Nephron progenitor cell (in vitro differentiated cells): ENCODE measurements around the gene SDK2.
"Not testable (repeated sequence)": the region's sequence is repeated elsewhere in the genome, so short reads cannot be mapped to it uniquely, and the experiment has no call there.

ENCODE experiments used
- DNase-seq: peaks from one replicate; pipeline ENCODE4 v3.0.0; 2021
- H3K27ac Mint-ChIP-seq: 2 replicates; pipeline ENCODE4 v1.8.0; 2021; ENCODE audit warnings: mild to moderate bottlenecking, moderate library complexity, mixed read lengths
- H3K27me3 Mint-ChIP-seq: 2 replicates; pipeline ENCODE4 v1.8.0; 2021; ENCODE audit warnings: mild to moderate bottlenecking, low read depth, mixed read lengths; ENCODE audit not compliant: poor library complexity
- H3K36me3 Mint-ChIP-seq: 2 replicates; pipeline ENCODE4 v1.8.0; 2021; ENCODE audit warnings: low read depth, mixed read lengths
- H3K4me1 Mint-ChIP-seq: 2 replicates; pipeline ENCODE4 v1.8.0; 2021; ENCODE audit warnings: mixed read lengths
- H3K4me3 Mint-ChIP-seq: 2 replicates; pipeline ENCODE4 v1.8.0; 2021; ENCODE audit warnings: mild to moderate bottlenecking, moderate library complexity, mixed read lengths
- H3K9me3 Mint-ChIP-seq: 2 replicates; pipeline ENCODE4 v1.8.0; 2021; ENCODE audit warnings: mild to moderate bottlenecking, moderate library complexity, mixed read lengths
- TF ChIP-seq, protein P1 (sequence below): fragments of 200-600 bp; sonication (generic); IDR thresholded peaks from 2 replicates; pipeline ENCODE4 v1.5.0; 2021; ENCODE audit warnings: antibody characterized with exemption

Gene SDK2

DNA sequence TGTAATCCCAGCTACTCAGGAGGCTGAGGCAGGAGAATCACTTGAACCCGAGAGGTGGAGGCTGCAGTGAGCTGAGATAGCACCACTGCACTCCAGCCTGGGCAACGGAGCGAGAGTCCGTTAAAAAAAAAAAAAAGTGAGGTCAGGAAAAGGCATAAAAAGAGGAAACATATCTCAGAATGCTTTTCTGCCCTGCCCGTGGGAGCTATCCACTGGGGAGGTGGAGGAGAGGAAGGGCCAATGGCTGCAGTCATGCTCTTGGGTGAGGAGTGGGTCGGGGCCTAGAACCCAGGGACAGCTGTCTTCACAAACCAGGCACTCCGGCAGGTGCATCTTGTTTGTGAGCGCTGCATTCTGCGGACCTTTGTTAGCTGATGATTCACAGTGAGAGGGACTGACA lies 272.4 kb downstream of the SDK2 start:
- TF ChIP-seq, protein P1, sequence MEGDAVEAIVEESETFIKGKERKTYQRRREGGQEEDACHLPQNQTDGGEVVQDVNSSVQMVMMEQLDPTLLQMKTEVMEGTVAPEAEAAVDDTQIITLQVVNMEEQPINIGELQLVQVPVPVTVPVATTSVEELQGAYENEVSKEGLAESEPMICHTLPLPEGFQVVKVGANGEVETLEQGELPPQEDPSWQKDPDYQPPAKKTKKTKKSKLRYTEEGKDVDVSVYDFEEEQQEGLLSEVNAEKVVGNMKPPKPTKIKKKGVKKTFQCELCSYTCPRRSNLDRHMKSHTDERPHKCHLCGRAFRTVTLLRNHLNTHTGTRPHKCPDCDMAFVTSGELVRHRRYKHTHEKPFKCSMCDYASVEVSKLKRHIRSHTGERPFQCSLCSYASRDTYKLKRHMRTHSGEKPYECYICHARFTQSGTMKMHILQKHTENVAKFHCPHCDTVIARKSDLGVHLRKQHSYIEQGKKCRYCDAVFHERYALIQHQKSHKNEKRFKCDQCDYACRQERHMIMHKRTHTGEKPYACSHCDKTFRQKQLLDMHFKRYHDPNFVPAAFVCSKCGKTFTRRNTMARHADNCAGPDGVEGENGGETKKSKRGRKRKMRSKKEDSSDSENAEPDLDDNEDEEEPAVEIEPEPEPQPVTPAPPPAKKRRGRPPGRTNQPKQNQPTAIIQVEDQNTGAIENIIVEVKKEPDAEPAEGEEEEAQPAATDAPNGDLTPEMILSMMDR: no peak
- Mint-ChIP-seq H3K27me3 (peaks cover 19% of the 10 kb centered on the region), H3K4me1 (peaks cover 6% of the 10 kb centered on the region), H3K4me3 (no peak overlapping the region), H3K9me3 (no peaks in the 10 kb centered on the region), H3K36me3 (peaks cover 13% of the 10 kb centered on the region), H3K27ac (no peak overlapping the region)
- no peak for DNase-seq

DNA sequence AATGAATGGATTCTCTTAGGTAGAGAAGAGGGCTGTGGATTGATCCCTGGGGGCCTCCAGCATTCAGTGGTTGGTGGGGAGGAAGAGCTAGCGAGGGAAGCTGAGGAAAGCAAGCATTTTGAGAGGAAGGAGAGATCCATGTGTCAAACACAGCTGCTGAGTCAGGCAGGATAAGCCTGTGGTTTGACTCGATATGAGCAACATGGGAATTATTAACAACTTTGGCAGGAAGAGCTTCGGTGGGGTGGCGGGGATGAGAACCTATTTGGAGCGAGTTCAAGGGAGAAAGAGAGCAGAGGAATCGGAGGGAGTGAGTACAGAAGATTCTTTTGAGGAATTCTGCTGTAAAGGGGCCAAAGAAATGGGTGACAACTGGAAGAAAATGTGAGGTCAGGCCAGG lies 273.0 kb downstream of the SDK2 start:
- DNase-seq: no peak
- TF ChIP-seq, protein P1: no peak
- Mint-ChIP-seq H3K4me1 (peaks cover 12% of the 10 kb centered on the region), H3K36me3 (peaks cover 8% of the 10 kb centered on the region), H3K27me3 (peaks cover 20% of the 10 kb centered on the region), H3K9me3 (no peaks in the 10 kb centered on the region), H3K27ac (no peak overlapping the region), H3K4me3 (no peak overlapping the region)

DNA sequence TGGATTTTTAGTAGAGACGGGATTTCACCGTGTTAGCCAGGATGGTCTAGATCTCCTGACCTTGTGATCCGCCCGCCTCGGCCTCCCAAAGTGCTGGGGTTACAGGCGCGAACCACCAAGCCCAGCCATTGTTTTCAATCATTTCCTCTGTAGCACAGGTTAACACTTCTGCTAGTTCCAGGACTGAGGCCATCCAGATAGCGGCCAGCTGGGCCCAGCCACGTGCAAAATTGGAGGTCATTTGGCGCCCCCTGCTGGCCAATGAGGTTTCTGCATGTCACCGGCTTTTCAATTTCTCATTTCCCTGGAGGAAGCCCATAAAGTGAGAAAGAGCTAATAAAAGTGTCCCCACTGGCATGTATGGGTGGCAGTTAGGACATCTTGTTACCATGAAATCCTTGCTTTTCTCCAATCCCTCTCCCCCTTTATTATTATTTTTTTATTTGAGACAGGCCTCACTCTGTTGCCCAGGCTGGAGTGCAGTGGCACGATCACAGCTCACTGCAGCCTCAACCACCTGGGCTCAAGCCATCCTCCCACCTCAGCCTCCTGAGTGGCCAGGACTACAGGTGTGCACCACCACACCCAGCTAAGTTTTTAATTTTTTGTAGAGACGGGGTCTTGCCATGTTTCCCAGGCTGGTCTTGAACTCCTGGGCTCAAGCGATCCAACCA lies 274.3 kb downstream of the SDK2 start:
- not testable (repeated sequence) for H3K27ac Mint-ChIP-seq

DNA sequence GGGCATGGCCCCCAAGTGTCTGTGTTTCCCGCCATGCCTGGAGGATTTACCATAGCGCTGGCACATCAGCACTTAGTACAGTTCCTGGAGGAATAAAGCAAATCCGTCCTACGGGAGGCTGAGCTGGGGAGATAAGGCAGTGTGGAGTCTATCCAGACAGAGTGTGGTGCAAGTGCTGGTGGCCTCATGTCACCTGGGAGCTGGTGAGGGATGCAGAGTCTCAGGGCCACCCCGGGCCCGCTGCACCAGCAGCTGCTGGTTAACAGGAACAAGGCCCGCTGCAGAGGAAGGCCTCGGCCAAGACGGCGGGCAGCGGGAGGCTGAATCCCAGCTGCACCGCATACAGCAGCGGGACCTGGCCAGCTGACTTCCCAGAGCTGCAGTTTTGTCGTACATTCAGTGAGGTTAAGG lies 275.1 kb downstream of the SDK2 start:
- no peak for DNase-seq
- H3K27me3 Mint-ChIP-seq: peaks cover 25% of the 10 kb centered on the region
- TF ChIP-seq, protein P1: no peak
- H3K4me1 Mint-ChIP-seq: peaks cover 30% of the 10 kb centered on the region
- H3K27ac Mint-ChIP-seq: no peak overlapping the region
- H3K4me3 Mint-ChIP-seq: no peak overlapping the region
- H3K36me3 Mint-ChIP-seq: peaks cover 5% of the 10 kb centered on the region
- H3K9me3 Mint-ChIP-seq: no peaks in the 10 kb centered on the region

More for the DNA sequence above, 274.3 kb downstream of the SDK2 start:
- H3K36me3 Mint-ChIP-seq, H3K9me3 Mint-ChIP-seq, H3K4me3 Mint-ChIP-seq: not testable (repeated sequence)
- peak; percentile 91 for DNase-seq
- Mint-ChIP-seq H3K27me3 (peaks cover 23% of the 10 kb centered on the region), H3K4me1 (peaks cover 25% of the 10 kb centered on the region)
- TF ChIP-seq, protein P1: peak; percentile 90

DNA sequence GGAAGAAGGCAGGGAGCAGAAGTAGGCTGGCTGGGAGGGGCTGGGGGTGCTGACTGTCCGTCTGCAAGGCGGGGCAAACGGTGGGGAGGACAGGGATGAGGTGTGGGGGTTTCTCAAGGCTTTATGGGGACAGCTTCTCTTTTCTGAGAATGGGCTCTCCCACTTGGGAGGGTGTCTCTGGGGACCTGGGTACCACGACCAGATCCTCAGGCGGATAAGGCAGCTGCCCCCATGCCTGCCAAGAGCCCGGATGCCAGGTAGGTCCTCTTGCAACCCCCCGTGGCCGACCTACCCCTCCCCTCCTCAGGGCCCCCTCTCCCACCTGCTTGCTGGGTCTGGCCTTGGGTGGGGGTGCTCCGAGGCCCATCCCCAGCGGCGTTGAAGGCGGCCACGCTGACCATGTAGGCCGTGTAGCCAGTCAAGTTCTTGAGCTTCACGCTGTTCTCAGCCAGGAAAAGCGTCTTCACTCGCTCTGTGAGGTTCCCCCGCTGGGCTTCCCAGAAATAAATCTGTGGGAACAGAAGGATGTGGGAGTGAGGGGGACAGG lies 276.1 kb downstream of the SDK2 start:
- H3K4me1 Mint-ChIP-seq: peaks cover 40% of the 10 kb centered on the region
- no peak overlapping the region for H3K4me3 Mint-ChIP-seq
- H3K27ac Mint-ChIP-seq: no peak overlapping the region
- peaks cover 24% of the 10 kb centered on the region for H3K27me3 Mint-ChIP-seq
- TF ChIP-seq, protein P1: no peak
- H3K9me3 Mint-ChIP-seq: no peaks in the 10 kb centered on the region
- DNase-seq: no peak
- peaks cover 5% of the 10 kb centered on the region for H3K36me3 Mint-ChIP-seq
